ENCODE measurements around the gene FADS2.

The FADS2 gene

DNA sequence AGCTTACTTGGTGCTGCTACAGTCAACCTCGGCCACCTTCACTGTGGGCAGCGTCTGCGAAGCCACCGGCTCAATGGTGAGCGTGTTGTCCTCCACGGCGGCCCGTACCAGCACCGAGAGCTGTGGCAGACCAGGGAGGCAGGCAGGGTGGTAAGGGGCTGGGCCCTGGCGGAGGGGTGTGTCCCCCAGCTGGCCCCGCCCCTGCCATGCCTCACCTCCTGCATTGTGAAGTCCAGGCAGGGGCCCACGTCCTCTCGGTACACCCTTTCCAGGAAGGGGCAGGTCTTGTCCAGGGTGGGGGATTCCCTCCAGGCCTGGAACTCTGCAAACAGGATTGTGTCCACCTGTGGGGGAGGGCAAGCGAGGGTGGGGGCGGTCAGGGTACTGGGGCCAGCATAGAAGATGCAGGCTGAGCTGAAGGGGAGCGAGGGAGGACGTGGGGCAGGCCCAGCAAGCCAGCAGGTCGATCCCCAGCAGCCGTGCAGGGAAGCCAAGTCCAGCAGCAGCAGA is 76.5 kb downstream of the FADS2 start:
- no peak for DNase-seq (ENCODE audit: low spot score)
- TF ChIP-seq, protein P1, sequence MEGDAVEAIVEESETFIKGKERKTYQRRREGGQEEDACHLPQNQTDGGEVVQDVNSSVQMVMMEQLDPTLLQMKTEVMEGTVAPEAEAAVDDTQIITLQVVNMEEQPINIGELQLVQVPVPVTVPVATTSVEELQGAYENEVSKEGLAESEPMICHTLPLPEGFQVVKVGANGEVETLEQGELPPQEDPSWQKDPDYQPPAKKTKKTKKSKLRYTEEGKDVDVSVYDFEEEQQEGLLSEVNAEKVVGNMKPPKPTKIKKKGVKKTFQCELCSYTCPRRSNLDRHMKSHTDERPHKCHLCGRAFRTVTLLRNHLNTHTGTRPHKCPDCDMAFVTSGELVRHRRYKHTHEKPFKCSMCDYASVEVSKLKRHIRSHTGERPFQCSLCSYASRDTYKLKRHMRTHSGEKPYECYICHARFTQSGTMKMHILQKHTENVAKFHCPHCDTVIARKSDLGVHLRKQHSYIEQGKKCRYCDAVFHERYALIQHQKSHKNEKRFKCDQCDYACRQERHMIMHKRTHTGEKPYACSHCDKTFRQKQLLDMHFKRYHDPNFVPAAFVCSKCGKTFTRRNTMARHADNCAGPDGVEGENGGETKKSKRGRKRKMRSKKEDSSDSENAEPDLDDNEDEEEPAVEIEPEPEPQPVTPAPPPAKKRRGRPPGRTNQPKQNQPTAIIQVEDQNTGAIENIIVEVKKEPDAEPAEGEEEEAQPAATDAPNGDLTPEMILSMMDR (IDR thresholded peaks at IDR 0.05; ENCODE audit: extremely low read depth, missing control alignments) = no peak

DNA sequence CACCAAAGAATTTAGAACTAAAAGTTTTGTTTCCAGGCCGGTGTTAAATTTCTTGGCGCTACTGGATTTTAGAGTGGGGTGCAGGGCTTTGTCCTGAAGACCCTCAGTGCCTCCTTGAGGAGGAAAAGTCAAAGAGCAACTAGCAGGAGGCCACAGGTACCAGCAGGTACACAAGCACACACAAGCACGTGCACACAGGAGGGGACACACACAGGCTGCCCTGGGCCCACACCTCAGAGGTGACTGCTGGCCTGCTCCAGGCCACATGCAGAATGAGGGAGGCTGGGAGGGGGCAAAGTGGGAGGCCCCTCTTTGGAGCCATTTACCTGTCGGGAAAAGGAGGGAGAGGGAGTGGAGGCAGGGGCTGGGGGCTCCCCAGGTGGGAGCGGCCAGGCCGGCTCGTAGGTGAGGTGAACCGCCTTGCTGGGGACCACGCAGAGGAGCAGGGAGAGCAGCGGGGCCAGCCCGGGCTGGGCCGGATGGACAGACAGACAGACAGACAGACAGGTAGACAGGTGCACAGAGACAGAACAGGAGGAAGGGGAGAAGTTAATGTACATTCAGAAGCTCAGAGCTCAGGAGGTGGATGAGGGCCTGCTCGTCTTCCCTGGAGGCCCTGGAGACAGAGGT is 77.1 kb downstream of the FADS2 start:
- no peak for DNase-seq (ENCODE audit: low spot score)
- TF ChIP-seq, protein P1 (IDR thresholded peaks at IDR 0.05; ENCODE audit: extremely low read depth, missing control alignments) = no peak

DNA sequence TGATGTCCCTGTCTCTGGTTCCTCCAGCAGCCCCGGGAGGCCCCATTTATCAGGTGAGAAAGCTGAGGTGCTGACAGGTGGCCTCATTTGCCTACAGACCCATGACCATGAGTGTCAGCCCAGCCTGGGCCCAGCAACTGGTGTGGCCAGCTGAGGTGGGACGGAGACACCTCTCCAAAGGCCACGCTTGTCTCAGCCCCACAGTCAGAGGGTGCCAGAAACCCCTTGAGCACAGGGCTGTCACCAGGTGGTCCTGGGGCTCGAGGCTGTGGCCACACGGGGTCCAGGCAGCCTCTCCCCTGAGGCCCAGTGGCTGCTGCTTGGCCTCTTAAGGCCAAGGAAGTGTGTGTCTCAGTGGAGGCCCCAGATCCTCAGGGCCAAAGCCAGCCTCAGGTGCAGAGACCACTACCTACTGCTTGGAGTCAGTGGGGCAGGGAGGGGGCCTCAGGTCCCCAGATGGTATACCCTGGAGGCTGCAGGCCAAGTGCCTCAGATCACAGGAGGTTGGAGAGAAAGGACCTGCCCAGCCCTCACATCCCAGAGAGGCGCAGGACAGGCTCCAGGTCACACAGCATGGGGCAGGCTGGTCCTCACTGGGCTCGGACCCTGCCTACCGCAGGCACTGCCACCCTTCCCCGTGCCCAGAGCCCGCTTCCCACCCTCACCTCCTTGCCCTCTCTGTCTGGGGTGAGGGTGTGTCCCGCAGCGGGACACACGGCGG is 77.9 kb downstream of the FADS2 start:
- DNase-seq (ENCODE audit: low spot score) = no peak
- TF ChIP-seq, protein P1 (IDR thresholded peaks at IDR 0.05; ENCODE audit: extremely low read depth, missing control alignments) = no peak

DNA sequence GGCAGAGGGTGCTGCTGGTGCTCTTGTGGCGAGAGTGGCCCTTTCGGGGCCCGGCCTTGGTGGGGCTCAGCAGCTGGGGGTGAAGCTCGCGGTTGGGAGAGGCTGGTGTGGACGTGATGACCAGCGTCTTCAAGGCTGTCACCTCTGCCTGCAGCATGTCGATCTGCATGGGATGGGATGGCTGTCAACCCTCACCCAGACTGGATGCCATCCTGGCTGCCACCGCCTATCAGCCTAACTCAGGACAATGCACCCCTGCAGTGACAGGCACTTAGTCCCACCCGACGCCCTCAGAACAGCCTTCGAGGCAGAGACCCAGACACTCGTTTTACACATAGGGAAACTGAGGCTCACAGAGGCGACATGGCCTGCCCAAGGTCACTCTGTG is 78.4 kb downstream of the FADS2 start:
- TF ChIP-seq, protein P1 (IDR thresholded peaks at IDR 0.05; ENCODE audit: extremely low read depth, missing control alignments) = no peak
- DNase-seq (ENCODE audit: low spot score) = no peak

DNA sequence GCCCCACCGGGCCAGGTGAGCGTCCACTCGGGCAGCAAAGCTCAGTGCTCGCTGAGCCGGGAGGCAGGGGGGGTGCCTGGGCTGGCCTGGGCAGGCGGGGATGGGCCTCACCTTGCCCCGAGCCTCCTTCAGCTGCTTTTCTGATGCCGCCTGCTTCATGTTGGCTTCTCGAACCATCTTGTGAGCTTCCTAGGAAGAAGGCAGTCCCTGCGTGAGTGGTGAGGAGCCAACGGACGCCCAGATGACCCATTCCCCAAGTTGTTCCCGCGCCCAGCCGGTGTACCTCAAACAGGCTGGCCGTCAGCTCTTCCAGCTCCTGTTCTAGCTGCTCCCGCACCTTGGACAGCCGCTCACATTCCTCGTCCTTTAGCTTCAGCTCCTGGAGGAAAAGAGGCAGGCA is 79.2 kb downstream of the FADS2 start:
- TF ChIP-seq, protein P1 (IDR thresholded peaks at IDR 0.05; ENCODE audit: extremely low read depth, missing control alignments) = no peak
- DNase-seq (ENCODE audit: low spot score) = no peak

DNA sequence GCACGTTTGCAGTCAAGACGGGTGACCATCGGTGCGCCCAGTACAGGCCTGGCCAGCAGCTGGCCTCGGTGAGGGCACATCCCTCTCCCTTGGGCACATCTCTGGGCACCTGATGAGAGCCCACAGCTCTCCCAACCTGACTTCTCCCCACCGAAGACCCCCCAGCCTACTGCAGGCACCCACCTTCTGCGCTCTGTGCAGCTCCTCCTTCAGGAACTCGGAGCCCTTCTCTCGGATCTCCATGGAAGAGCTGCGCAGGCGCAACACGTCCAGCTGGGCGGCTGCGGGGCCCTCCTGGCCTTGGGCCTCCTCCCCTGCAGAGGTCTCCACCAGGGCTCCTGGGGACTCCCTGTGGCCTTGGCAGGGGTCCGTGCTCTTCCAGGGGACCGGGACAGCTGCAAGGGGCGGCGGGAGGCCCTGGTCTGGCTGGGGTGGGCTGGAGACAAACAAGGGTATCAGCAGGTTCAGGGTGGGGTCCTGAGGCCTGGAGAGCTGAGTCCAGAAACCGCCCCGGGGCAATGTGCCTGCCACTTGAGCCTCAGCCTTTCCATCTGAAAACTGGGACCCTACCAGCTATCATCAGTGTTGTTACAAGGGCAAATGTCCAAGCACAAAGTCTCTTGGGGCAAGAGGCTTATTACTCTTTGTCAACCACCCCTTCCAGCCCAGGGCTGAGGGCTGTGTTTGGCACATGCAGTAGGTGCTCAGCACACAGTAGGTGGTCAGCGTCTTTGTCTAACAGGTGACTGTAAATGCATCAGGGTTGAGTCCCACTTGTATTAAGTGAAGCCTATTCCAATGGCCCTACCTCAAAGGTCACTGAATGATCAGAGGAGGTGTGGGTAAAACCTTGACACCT is 80.0 kb downstream of the FADS2 start:
- no peak for DNase-seq (ENCODE audit: low spot score)
- TF ChIP-seq, protein P1 (IDR thresholded peaks at IDR 0.05; ENCODE audit: extremely low read depth, missing control alignments) = no peak

All from GM20000 (cell line).